SK-N-SH (cell line): ENCODE data around the gene ROPN1L. TPM values are rescaled to one million over a fixed set of nuclear protein-coding genes. Genes with fewer than 3 reads are reported as not detected.
A peak's percentile ranks its signal among the peaks of the same experiment; 100 is the strongest.

Source experiments
- CTCF ChIA-PET: fragments of 300-600, 350-600 bp; formaldehyde crosslinking; extraction: SDS; loops from one replicate; lab custom pipeline; 2021; lab: Yijun Ruan, JAX
- POLR2A ChIA-PET: fragments of 350-600 bp; sonication (Branson Sonifier 250); formaldehyde crosslinking; extraction: SDS; loops from one replicate; lab custom pipeline; 2020; ENCODE audit warnings: antibody characterized with exemption, inconsistent platforms; lab: Yijun Ruan, JAX
- DNase-seq: peaks from one replicate; pipeline ENCODE4 v3.0.0; 2012
- H2AFZ ChIP-seq: fragments of 200-600 bp; sonication (generic); 2 replicates; pipeline ENCODE4 v1.8.1; 2016; ENCODE audit warnings: antibody characterized with exemption, mild to moderate bottlenecking, low read depth
- H3F3A ChIP-seq: fragments of 200-600 bp; sonication (generic); replicated peaks from 2 replicates; pipeline ENCODE3; 2016; ENCODE audit warnings: antibody characterized with exemption, mild to moderate bottlenecking; ENCODE audit not compliant: insufficient read depth
- H3K27ac ChIP-seq, 2 experiments: fragments of 200-500 bp in 1 of 2; fragments of 200-600 bp in 1 of 2; sonication (Bioruptor generic) in 1 of 2; sonication (generic), shearing (Covaris generic) in 1 of 2; 2 replicates each; pipeline versions ENCODE4 v1.5.1 to v1.6.1; 2014 to 2016; ENCODE audit warnings: low read depth in 2 of 2, inconsistent platforms in 1 of 2, low read length in 1 of 2, mild to moderate bottlenecking in 1 of 2, mixed read lengths in 1 of 2
- H3K27me3 ChIP-seq: fragments of 200-600 bp; sonication (generic), shearing (Covaris generic); 2 replicates; pipeline ENCODE4 v1.6.1; 2016; ENCODE audit warnings: mixed run types; ENCODE audit not compliant: insufficient read depth
- H3K36me3 ChIP-seq, 2 experiments: fragments of 200-500 bp in 1 of 2; fragments of 200-600 bp in 1 of 2; sonication (Bioruptor generic) in 1 of 2; sonication (generic) in 1 of 2; replicated peaks in 1 of 2; 2 replicates each; pipeline versions ENCODE3 to v1.5.1; 2014 to 2016; ENCODE audit warnings: low read length in 1 of 2, mild to moderate bottlenecking in 1 of 2; ENCODE audit not compliant: insufficient read depth in 2 of 2, control insufficient read depth in 1 of 2
- H3K4me1 ChIP-seq, 2 experiments: fragments of 200-500 bp in 1 of 2; fragments of 200-600 bp in 1 of 2; sonication (Bioruptor generic) in 1 of 2; sonication (generic), shearing (Covaris generic) in 1 of 2; 2 replicates each; pipeline versions ENCODE4 v1.5.1 to v1.6.1; 2014 to 2016; ENCODE audit warnings: low read depth in 1 of 2, low read length in 1 of 2, mixed run types in 1 of 2; ENCODE audit not compliant: insufficient read depth in 2 of 2, control insufficient read depth in 1 of 2
- H3K4me2 ChIP-seq: fragments of 200-600 bp; sonication (generic), shearing (Covaris generic); 2 replicates; pipeline ENCODE4 v1.6.1; 2017; ENCODE audit warnings: mixed run types
- H3K4me3 ChIP-seq, 2 experiments: fragments of 200-500 bp in 1 of 2; fragments of 200-600 bp in 1 of 2; sonication (Bioruptor generic) in 1 of 2; sonication (generic), shearing (Covaris generic) in 1 of 2; 2 replicates each; pipeline versions ENCODE4 v1.5.1 to v1.8.1; 2014 to 2016; ENCODE audit warnings: low read depth in 2 of 2, inconsistent platforms in 1 of 2, low read length in 1 of 2, mild to moderate bottlenecking in 1 of 2, mixed read lengths in 1 of 2, moderate library complexity in 1 of 2
- H3K79me2 ChIP-seq: fragments of 200-600 bp; sonication (generic); 2 replicates; pipeline ENCODE4 v1.8.1; 2017; ENCODE audit warnings: mild to moderate bottlenecking; ENCODE audit not compliant: insufficient read depth
- H3K9ac ChIP-seq: fragments of 200-600 bp; sonication (generic); 2 replicates; pipeline ENCODE4 v1.6.1; 2017; ENCODE audit warnings: mixed run types
- H3K9me2 ChIP-seq: fragments of 200-600 bp; sonication (generic); 2 replicates; pipeline ENCODE4 v1.6.1; 2017; ENCODE audit warnings: mixed run types
- H3K9me3 ChIP-seq: fragments of 200-600 bp; sonication (generic); 2 replicates; pipeline ENCODE4 v1.6.1; 2017; ENCODE audit warnings: mixed run types, mild to moderate bottlenecking, moderate library complexity
- H4K20me1 ChIP-seq: fragments of 200-600 bp; sonication (generic); 2 replicates; pipeline ENCODE4 v1.6.1; 2017; ENCODE audit warnings: mild to moderate bottlenecking, mixed run types; ENCODE audit not compliant: insufficient read depth
- CHD2 ChIP-seq: fragments of 150-350 bp; IDR thresholded peaks from 2 replicates; pipeline ENCODE4 v1.6.1; 2018; ENCODE audit warnings: low read length; ENCODE audit not compliant: partially characterized antibody
- EP300 ChIP-seq, 2 experiments: IDR thresholded peaks; 2 replicates each; pipeline versions ENCODE4 v1.4.0 to v1.6.1; 2012; ENCODE audit warnings: borderline replicate concordance in 1 of 2, low read depth in 1 of 2, low read length in 1 of 2
- FOXJ3 ChIP-seq: sonication (generic); formaldehyde crosslinking; IDR thresholded peaks from 2 replicates; pipeline ENCODE4 v1.5.1; 2020; ENCODE audit warnings: mild to moderate bottlenecking, missing genetic modification reagents
- FOXM1 ChIP-seq: IDR thresholded peaks from 2 replicates; pipeline ENCODE4 v1.4.0; 2012; ENCODE audit warnings: low read depth, mild to moderate bottlenecking
- GABPA ChIP-seq: IDR thresholded peaks from 2 replicates; pipeline ENCODE4 v1.4.0; 2012; ENCODE audit warnings: low read depth, mild to moderate bottlenecking
- GATA2 ChIP-seq: sonication (generic); formaldehyde crosslinking; IDR thresholded peaks from 2 replicates; pipeline ENCODE4 v1.5.0; 2020; ENCODE audit warnings: mild to moderate bottlenecking, missing genetic modification reagents
- MXI1 ChIP-seq: IDR thresholded peaks from 2 replicates; pipeline ENCODE4 v1.6.1; 2012; ENCODE audit warnings: mild to moderate bottlenecking, low read depth, low read length, improper control_type of control experiment
- NRF1 ChIP-seq: IDR thresholded peaks from 2 replicates; pipeline ENCODE4 v1.6.1; 2012; ENCODE audit warnings: low read depth, mild to moderate bottlenecking, low read length
- RAD21 ChIP-seq: IDR thresholded peaks from 2 replicates; pipeline ENCODE4 v1.6.1; 2012; ENCODE audit warnings: mild to moderate bottlenecking, low read length
- TCF12 ChIP-seq: IDR thresholded peaks from 2 replicates; pipeline ENCODE4 v1.4.0; 2012
- WGBS: methylation state at CpG from one replicate; pipeline ENCODE4 v1.1.6; 2017; ENCODE audit warnings: low lambda C conversion rate; 5-methylcytosine and 5-hydroxymethylcytosine counted together
- polyA plus RNA-seq, 3 experiments: library from polyadenylated mRNA; depleted of rRNA; stranded (reverse); fragments of >200 nt; gene quantifications; 2 replicates each; pipeline ENCODE4 v1.2.3, GENCODE V29; 2012
- TF ChIP-seq, protein P1 (sequence below): IDR thresholded peaks from 2 replicates; pipeline ENCODE4 v1.4.0; 2012; ENCODE audit warnings: low read depth, borderline replicate concordance
- TF ChIP-seq, protein P2 (sequence below): fragments of 150-350 bp; IDR thresholded peaks from 2 replicates; pipeline ENCODE4 v1.6.1; 2017; ENCODE audit warnings: antibody characterized with exemption, low read length, low read depth, borderline replicate concordance
- TF ChIP-seq, protein P3 (sequence below): IDR thresholded peaks from 2 replicates; pipeline ENCODE4; 2012
- TF ChIP-seq, protein P4 (sequence below): IDR thresholded peaks from 2 replicates; pipeline ENCODE4 v1.6.1; 2012; ENCODE audit warnings: mild to moderate bottlenecking, low read depth, low read length, moderate library complexity
- TF ChIP-seq, protein P5 (sequence below): IDR thresholded peaks from 2 replicates; pipeline ENCODE4 v1.4.0; 2012; ENCODE audit warnings: low read depth, borderline replicate concordance

The ROPN1L gene
- polyA plus RNA-seq, 1 of the 3 experiments (the other 2 are of a cell fraction) = 0.31 TPM

DNA sequence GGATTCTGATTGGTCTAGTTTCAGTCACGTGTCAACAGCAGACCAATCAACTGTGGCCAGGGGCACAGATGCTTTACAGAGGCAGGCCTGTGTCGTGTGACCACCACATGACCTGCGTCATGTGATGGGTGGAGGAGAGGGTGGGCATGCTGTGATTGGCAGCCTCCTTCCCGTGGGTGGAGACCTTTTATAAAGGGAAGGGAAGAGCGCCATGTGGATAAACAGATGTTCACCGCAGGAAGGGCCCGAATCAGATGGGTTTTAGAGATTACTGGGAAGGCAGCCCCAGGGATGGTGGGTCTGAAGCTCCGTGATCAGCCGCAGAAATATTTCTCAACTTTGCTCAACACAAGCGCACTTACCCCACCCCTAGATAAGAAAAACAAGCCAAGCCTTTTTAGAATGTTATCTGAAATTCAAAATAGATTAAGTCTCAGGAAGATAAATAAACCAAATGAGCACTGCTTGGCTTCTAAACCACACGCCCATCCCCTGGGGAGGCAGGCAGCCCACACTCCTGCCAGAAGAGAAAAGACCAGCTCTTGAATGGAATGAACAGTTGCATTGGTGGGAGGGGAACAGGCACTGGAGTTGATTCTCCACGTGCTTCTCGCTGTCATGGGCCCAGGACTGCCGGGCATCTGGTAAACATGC lies 43.6 kb downstream of the ROPN1L start:
- Histone ChIP-seq H3K9me2 (no peaks in the 10 kb centered on the region), H3K9me3 (no peaks in the 10 kb centered on the region), H3F3A (no peaks in the 10 kb centered on the region), H3K27me3 (no peaks in the 10 kb centered on the region), H4K20me1 (no peaks in the 10 kb centered on the region), H3K9ac (no peak overlapping the region), H3K27ac (peak overlapping the region in 1 of 2 experiments; percentile 90; a peak in 2 of 4 replicates), H3K4me3 (no peak overlapping the region), H3K36me3 (no peaks in the 10 kb centered on the region), H3K79me2 (no peaks in the 10 kb centered on the region), H2AFZ (no peak overlapping the region; the same call in 1 of the 2 replicates), H3K4me2 (no peak overlapping the region), H3K4me1 (peaks cover 0 to 14% of the 10 kb centered on the region in 2 experiments; a peak in 1 of 4 replicates)
- WGBS = 69% methylated on average over 13 of the region's 14 CpGs
- DNase-seq = peak; percentile 92
- no peak for TF ChIP-seq FOXJ3 (CRISPR knock-in tag)
- peak; percentile 63 for TF ChIP-seq GATA2 (CRISPR knock-in tag)
- no peak for TF ChIP-seq NRF1
- TF ChIP-seq, protein P1, sequence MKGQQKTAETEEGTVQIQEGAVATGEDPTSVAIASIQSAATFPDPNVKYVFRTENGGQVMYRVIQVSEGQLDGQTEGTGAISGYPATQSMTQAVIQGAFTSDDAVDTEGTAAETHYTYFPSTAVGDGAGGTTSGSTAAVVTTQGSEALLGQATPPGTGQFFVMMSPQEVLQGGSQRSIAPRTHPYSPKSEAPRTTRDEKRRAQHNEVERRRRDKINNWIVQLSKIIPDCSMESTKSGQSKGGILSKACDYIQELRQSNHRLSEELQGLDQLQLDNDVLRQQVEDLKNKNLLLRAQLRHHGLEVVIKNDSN = peak; percentile 89
- peak in 1 of 2 experiments; percentile 67; a peak in 1 of 4 replicates for TF ChIP-seq EP300 (IDR thresholded peaks at IDR 0.05; ENCODE audit: borderline replicate concordance in 1 of 2, low read depth in 1 of 2, low read length in 1 of 2)
- TF ChIP-seq, protein P2, sequence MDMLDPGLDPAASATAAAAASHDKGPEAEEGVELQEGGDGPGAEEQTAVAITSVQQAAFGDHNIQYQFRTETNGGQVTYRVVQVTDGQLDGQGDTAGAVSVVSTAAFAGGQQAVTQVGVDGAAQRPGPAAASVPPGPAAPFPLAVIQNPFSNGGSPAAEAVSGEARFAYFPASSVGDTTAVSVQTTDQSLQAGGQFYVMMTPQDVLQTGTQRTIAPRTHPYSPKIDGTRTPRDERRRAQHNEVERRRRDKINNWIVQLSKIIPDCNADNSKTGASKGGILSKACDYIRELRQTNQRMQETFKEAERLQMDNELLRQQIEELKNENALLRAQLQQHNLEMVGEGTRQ = peak; percentile 94
- no peak for TF ChIP-seq GABPA
- TF ChIP-seq, protein P3, sequence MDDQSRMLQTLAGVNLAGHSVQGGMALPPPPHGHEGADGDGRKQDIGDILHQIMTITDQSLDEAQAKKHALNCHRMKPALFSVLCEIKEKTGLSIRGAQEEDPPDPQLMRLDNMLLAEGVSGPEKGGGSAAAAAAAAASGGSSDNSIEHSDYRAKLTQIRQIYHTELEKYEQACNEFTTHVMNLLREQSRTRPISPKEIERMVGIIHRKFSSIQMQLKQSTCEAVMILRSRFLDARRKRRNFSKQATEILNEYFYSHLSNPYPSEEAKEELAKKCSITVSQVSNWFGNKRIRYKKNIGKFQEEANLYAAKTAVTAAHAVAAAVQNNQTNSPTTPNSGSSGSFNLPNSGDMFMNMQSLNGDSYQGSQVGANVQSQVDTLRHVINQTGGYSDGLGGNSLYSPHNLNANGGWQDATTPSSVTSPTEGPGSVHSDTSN = no peak
- no peak for TF ChIP-seq FOXM1
- TF ChIP-seq, protein P4, sequence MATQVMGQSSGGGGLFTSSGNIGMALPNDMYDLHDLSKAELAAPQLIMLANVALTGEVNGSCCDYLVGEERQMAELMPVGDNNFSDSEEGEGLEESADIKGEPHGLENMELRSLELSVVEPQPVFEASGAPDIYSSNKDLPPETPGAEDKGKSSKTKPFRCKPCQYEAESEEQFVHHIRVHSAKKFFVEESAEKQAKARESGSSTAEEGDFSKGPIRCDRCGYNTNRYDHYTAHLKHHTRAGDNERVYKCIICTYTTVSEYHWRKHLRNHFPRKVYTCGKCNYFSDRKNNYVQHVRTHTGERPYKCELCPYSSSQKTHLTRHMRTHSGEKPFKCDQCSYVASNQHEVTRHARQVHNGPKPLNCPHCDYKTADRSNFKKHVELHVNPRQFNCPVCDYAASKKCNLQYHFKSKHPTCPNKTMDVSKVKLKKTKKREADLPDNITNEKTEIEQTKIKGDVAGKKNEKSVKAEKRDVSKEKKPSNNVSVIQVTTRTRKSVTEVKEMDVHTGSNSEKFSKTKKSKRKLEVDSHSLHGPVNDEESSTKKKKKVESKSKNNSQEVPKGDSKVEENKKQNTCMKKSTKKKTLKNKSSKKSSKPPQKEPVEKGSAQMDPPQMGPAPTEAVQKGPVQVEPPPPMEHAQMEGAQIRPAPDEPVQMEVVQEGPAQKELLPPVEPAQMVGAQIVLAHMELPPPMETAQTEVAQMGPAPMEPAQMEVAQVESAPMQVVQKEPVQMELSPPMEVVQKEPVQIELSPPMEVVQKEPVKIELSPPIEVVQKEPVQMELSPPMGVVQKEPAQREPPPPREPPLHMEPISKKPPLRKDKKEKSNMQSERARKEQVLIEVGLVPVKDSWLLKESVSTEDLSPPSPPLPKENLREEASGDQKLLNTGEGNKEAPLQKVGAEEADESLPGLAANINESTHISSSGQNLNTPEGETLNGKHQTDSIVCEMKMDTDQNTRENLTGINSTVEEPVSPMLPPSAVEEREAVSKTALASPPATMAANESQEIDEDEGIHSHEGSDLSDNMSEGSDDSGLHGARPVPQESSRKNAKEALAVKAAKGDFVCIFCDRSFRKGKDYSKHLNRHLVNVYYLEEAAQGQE = no peak
- TF ChIP-seq MXI1 = peak; percentile 88
- TF ChIP-seq CHD2 = no peak
- peak; percentile 10; the same call in 1 of the 2 replicates for TF ChIP-seq RAD21
- no peak for TF ChIP-seq TCF12
- TF ChIP-seq, protein P5, sequence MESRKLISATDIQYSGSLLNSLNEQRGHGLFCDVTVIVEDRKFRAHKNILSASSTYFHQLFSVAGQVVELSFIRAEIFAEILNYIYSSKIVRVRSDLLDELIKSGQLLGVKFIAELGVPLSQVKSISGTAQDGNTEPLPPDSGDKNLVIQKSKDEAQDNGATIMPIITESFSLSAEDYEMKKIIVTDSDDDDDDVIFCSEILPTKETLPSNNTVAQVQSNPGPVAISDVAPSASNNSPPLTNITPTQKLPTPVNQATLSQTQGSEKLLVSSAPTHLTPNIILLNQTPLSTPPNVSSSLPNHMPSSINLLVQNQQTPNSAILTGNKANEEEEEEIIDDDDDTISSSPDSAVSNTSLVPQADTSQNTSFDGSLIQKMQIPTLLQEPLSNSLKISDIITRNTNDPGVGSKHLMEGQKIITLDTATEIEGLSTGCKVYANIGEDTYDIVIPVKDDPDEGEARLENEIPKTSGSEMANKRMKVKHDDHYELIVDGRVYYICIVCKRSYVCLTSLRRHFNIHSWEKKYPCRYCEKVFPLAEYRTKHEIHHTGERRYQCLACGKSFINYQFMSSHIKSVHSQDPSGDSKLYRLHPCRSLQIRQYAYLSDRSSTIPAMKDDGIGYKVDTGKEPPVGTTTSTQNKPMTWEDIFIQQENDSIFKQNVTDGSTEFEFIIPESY = no peak
- CTCF ChIA-PET = interaction anchor here (0.8 to 2.0 kb wide), 3 partner anchors 33 to 143 kb away, joined by 4 to 6 read pairs (median 4); no protein-coding TSS in a partner anchor
- POLR2A ChIA-PET = no interaction called here
